Spleen (tissue), 7 donors: ENCODE results near the gene ORC1.

Source experiments
- POLR2A ChIP-seq, 3 donors: fragments of 450-650 bp; IDR thresholded peaks; one replicate each; pipeline ENCODE4 v1.5.1; 2017; ENCODE audit warnings: antibody characterized with exemption in 3 of 3, mild to moderate bottlenecking in 1 of 3
- POLR2AphosphoS5 ChIP-seq, 3 donors: sonication (generic); formaldehyde crosslinking; IDR thresholded peaks; one replicate each; pipeline ENCODE4 v1.5.1; 2017; ENCODE audit warnings: antibody characterized with exemption in 3 of 3
- TF ChIP-seq, protein P1 (sequence below), 11 experiments: fragments of 200-600 bp in 7 of 11; fragments of 450-650 bp in 4 of 11; sonication (generic) in 4 of 11; IDR thresholded peaks in 8 of 11; conservative IDR thresholded peaks in 3 of 11; 1 replicate in 7 of 11; 2 replicates in 4 of 11; pipeline versions ENCODE4 v1.4.0 to v1.8.0; 2016 to 2021; ENCODE audit warnings: antibody characterized with exemption in 11 of 11, inconsistent platforms in 4 of 11, mild to moderate bottlenecking in 1 of 11
- donor health status: DM: no; HTN: no; CAD: no; lungs with moderate emphysema.
- donor health status: DM: no; HTN: no; CAD: no.
- donor health status: DM: no; HTN: no; CAD: no.

DNA sequence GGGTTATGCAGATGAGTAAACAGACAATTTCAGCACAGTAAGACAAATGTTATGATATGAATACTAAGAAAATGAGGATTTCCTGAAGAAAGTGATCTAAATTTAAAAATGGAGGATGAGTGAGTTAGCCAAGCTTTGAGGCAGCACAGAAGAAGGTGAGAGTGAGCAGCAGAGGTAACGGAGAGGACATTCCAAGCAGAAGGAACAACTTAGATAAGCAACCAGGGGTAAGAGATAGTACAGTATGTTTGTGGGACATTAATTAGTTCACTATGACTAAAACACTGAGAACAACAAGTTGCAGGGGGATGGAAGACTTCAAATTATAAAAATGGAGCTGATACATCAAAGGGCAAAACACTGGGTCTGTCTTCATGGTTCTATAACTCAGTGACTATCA, 22.9 kb upstream of the ORC1 start:
- TF ChIP-seq, protein P1, sequence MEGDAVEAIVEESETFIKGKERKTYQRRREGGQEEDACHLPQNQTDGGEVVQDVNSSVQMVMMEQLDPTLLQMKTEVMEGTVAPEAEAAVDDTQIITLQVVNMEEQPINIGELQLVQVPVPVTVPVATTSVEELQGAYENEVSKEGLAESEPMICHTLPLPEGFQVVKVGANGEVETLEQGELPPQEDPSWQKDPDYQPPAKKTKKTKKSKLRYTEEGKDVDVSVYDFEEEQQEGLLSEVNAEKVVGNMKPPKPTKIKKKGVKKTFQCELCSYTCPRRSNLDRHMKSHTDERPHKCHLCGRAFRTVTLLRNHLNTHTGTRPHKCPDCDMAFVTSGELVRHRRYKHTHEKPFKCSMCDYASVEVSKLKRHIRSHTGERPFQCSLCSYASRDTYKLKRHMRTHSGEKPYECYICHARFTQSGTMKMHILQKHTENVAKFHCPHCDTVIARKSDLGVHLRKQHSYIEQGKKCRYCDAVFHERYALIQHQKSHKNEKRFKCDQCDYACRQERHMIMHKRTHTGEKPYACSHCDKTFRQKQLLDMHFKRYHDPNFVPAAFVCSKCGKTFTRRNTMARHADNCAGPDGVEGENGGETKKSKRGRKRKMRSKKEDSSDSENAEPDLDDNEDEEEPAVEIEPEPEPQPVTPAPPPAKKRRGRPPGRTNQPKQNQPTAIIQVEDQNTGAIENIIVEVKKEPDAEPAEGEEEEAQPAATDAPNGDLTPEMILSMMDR (IDR thresholded peaks at IDR 0.05 in 8 of 11, conservative IDR thresholded peaks at IDR 0.05 in 3 of 11) = no peak
- TF ChIP-seq POLR2A (IDR thresholded peaks at IDR 0.05) (no peak), POLR2AphosphoS5 (IDR thresholded peaks at IDR 0.05) (no peak)
